Transverse colon (tissue), 4 donors: ENCODE results near the gene LATS2. TPM values are rescaled to one million over a fixed set of nuclear protein-coding genes. Genes with fewer than 3 reads are reported as not detected.

Experiments
- DNase-seq: peaks from one replicate; pipeline ENCODE4 v3.0.0-alpha.2; 2019
- H3K27ac ChIP-seq, 4 donors: fragments of 200-600 bp; sonication (generic); 2 replicates each; pipeline ENCODE4 v1.5.1; 2016 to 2018; ENCODE audit warnings: inconsistent platforms in 4 of 4
- H3K27me3 ChIP-seq: fragments of 200-600 bp; sonication (generic); 2 replicates; pipeline ENCODE4 v1.5.1; 2017; ENCODE audit warnings: inconsistent platforms
- H3K36me3 ChIP-seq, 4 donors: fragments of 200-600 bp; sonication (generic); 2 replicates each; pipeline ENCODE4 v1.5.1; 2017 to 2019; ENCODE audit warnings: inconsistent platforms in 4 of 4
- H3K4me1 ChIP-seq, 4 donors: fragments of 200-600 bp; sonication (generic); 2 replicates each; pipeline ENCODE4 v1.5.1; 2017 to 2020; ENCODE audit warnings: inconsistent platforms in 4 of 4
- H3K4me3 ChIP-seq, 4 donors: fragments of 200-600 bp; sonication (generic); 1 replicate in 1 of 4; 2 replicates in 3 of 4; pipeline versions ENCODE4 v1.5.1 to v1.6.1; 2017 to 2019; ENCODE audit warnings: inconsistent platforms in 4 of 4
- H3K9me3 ChIP-seq, 2 donors: fragments of 200-600 bp; sonication (generic); 2 replicates each; pipeline ENCODE4 v1.5.1; 2017 to 2019; ENCODE audit warnings: inconsistent platforms in 2 of 2
- CTCF ChIP-seq, 5 experiments: fragments of 200-600 bp in 3 of 5; fragments of 450-650 bp in 2 of 5; sonication (generic) in 3 of 5; IDR thresholded peaks; 1 replicate in 2 of 5; 2 replicates in 3 of 5; pipeline ENCODE4 v1.5.1; 2016 to 2017; ENCODE audit warnings: antibody characterized with exemption in 5 of 5, inconsistent platforms in 3 of 5, mild to moderate bottlenecking in 2 of 5, moderate library complexity in 1 of 5
- EP300 ChIP-seq: sonication (generic); formaldehyde crosslinking; IDR thresholded peaks from one replicate; pipeline ENCODE4 v1.6.1; 2017; ENCODE audit warnings: antibody characterized with exemption, low read depth
- POLR2A ChIP-seq: fragments of 450-650 bp; IDR thresholded peaks from one replicate; pipeline ENCODE4 v1.6.1; 2016; ENCODE audit warnings: antibody characterized with exemption, mild to moderate bottlenecking, moderate library complexity
- POLR2AphosphoS5 ChIP-seq, 3 donors: sonication (generic); formaldehyde crosslinking; IDR thresholded peaks; one replicate each; pipeline ENCODE4 v1.6.1; 2016; ENCODE audit warnings: antibody characterized with exemption in 3 of 3
- WGBS, 2 donors: methylation state at CpG; one replicate each; pipeline ENCODE4 v1.1.5; 2018; ENCODE audit warnings: low coverage in 1 of 2; 5-methylcytosine and 5-hydroxymethylcytosine counted together
- in situ Hi-C, 4 donors: fragments of 200-750 bp; cut with MboI; loops; one replicate each; pipeline versions ENCODE4 v1.15.0 to v1.15.1; 2017; ENCODE audit warnings: low sequenced_read_pairs in 3 of 4, low pct_ligation_motif_present in 1 of 4, low pct_unique_long_range_greater_than_20kb in 1 of 4
- intact Hi-C: fragments of 100-400 bp; cut with DNase I; formaldehyde crosslinking; loops from one replicate; pipeline ENCODE4 v1.15.1; 2023; ENCODE audit warnings: low total_unique reads
- total RNA-seq, 4 donors: library from RNA; depleted of rRNA; stranded (reverse); fragments of >200 nt; gene quantifications; one replicate each; pipeline ENCODE4 v1.1.0, GENCODE V29; 2016

LATS2 gene
- total RNA-seq, 4 donors from 2014 or later = 8.9 to 15.7 (median 12.5) TPM

DNA sequence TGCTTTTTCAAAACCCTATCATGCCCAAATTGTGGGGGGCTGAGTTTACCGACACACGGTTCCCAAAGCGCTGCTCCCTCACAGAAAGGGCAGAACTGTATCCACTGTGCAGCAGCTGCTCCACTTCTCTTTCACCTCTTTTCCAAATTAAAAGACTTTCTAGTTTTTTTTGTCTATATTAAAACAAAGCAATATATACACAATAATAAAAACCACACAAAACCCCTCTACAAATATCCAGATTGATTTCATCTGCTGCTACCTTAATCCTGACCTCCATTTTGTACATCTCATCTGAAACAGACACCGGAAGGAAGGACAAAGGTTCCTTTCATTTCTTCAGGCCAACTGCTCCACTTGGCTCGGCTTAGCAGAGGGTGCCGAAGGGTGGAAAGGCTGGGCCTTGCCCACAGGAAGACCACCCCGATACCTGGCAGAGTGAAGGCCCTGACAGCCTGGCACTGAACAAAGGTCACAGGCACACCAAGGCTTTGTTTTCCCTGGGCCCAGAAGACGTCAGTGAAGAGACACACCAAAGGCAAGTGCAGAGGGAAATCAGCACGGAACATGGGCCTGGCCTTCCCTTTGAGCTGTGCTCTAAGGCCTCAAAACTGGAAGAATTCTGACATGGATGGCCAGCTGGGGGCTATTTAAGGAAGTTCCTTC lies 71.6 kb downstream of the LATS2 start:
- intact Hi-C loops (no loop called here), in situ Hi-C loops (no loop called here)
- no peaks in the 10 kb centered on the region for H3K27me3 ChIP-seq
- no peak overlapping the region for H3K27ac ChIP-seq
- no peak for DNase-seq
- no peak overlapping the region for H3K4me3 ChIP-seq
- H3K9me3 ChIP-seq = no peaks in the 10 kb centered on the region
- peaks cover 0 to 16% (median 6%) of the 10 kb centered on the region in 4 donors for H3K36me3 ChIP-seq
- 87 to 91% methylated on average over 9 of the region's 9 CpGs for whole genome bisulfite sequencing, 2 donors
- TF ChIP-seq POLR2A = no peak
- no peak for TF ChIP-seq POLR2AphosphoS5 (IDR thresholded peaks at IDR 0.05)
- no peak for TF ChIP-seq EP300
- TF ChIP-seq CTCF (IDR thresholded peaks at IDR 0.05) = no peak
- H3K4me1 ChIP-seq = no peaks in the 10 kb centered on the region

GRCh38 chr13:20988909-20989655 lies 72.3 kb downstream of the LATS2 start:
- H3K4me1 ChIP-seq = no peaks in the 10 kb centered on the region
- H3K4me3 ChIP-seq = no peak overlapping the region
- no peak for TF ChIP-seq CTCF (IDR thresholded peaks at IDR 0.05)
- TF ChIP-seq POLR2AphosphoS5 (IDR thresholded peaks at IDR 0.05) = no peak
- TF ChIP-seq POLR2A = no peak
- no peak for TF ChIP-seq EP300
- intact Hi-C loops = no loop called here
- H3K27me3 ChIP-seq = no peaks in the 10 kb centered on the region
- DNase-seq = no peak
- no peaks in the 10 kb centered on the region for H3K9me3 ChIP-seq
- H3K27ac ChIP-seq = no peak overlapping the region
- H3K36me3 ChIP-seq = peaks cover 0 to 16% (median 6%) of the 10 kb centered on the region in 4 donors
- WGBS, 2 donors = 80 to 93% methylated on average over 1 to 40 of the region's 44 CpGs
- in situ Hi-C loops = no loop called here

- no peak for DNase-seq
- WGBS, 2 donors = 97 to 100% methylated on average over 4 to 45 of the region's 87 CpGs
- Histone ChIP-seq H3K27ac (no peak overlapping the region), H3K9me3 (no peaks in the 10 kb centered on the region), H3K36me3 (peaks cover 0 to 16% (median 6%) of the 10 kb centered on the region in 4 donors), H3K4me3 (no peak overlapping the region), H3K4me1 (no peaks in the 10 kb centered on the region), H3K27me3 (no peaks in the 10 kb centered on the region)
- TF ChIP-seq POLR2A (no peak), CTCF (IDR thresholded peaks at IDR 0.05) (no peak), EP300 (no peak)
- intact Hi-C loops = no loop called here
- in situ Hi-C loops = no loop called here
Observed at GRCh38 chr13:20988033-20988908, 73.1 kb downstream of the LATS2 start.

- H3K27me3 ChIP-seq = no peaks in the 10 kb centered on the region
- intact Hi-C loops (no loop called here), in situ Hi-C loops (no loop called here)
- no peak overlapping the region for H3K27ac ChIP-seq
- no peak for DNase-seq
- 92 to 95% methylated on average over 11 of the region's 11 CpGs for WGBS, 2 donors
- H3K9me3 ChIP-seq = no peaks in the 10 kb centered on the region
- no peaks in the 10 kb centered on the region for H3K4me1 ChIP-seq
- no peak for TF ChIP-seq POLR2A
- TF ChIP-seq EP300 = no peak
- no peak for TF ChIP-seq CTCF (IDR thresholded peaks at IDR 0.05)
- TF ChIP-seq POLR2AphosphoS5 (IDR thresholded peaks at IDR 0.05) = no peak
- H3K36me3 ChIP-seq = peaks cover 0 to 16% (median 6%) of the 10 kb centered on the region in 4 donors
- no peak overlapping the region for H3K4me3 ChIP-seq
Observed at GRCh38 chr13:20987599-20987998, 73.8 kb downstream of the LATS2 start.
